Endodermal cell (in vitro differentiated cells): Measurements from ENCODE around the gene COL4A2. TPM values are rescaled to one million over a fixed set of nuclear protein-coding genes. Genes with fewer than 3 reads are reported as not detected.

Source experiments
- DNase-seq: peaks from one replicate; pipeline ENCODE4 v3.0.0-alpha.2; 2017
- H3K27ac ChIP-seq: 2 replicates; pipeline ENCODE4 v1.5.1; 2013; ENCODE audit warnings: mild to moderate bottlenecking, low read depth, low read length, moderate library complexity
- H3K27me3 ChIP-seq: 2 replicates; pipeline ENCODE4 v1.6.1; 2013; ENCODE audit warnings: mild to moderate bottlenecking, low read length, moderate library complexity; ENCODE audit not compliant: insufficient read depth, control insufficient read depth, poor library complexity, severe bottlenecking
- H3K36me3 ChIP-seq: 2 replicates; pipeline ENCODE4 v1.7.0; 2013; ENCODE audit warnings: mild to moderate bottlenecking, low read length, moderate library complexity; ENCODE audit not compliant: control insufficient read depth, insufficient read depth
- H3K4me1 ChIP-seq: one replicate; pipeline ENCODE4 v1.7.0; 2013; ENCODE audit warnings: low read length; ENCODE audit not compliant: control insufficient read depth, insufficient read depth
- H3K4me3 ChIP-seq: 2 replicates; pipeline ENCODE4 v1.5.1; 2013; ENCODE audit warnings: mild to moderate bottlenecking, low read length, moderate library complexity
- H3K9ac ChIP-seq: 2 replicates; pipeline ENCODE4 v1.6.1; 2013; ENCODE audit warnings: mild to moderate bottlenecking, low read length, moderate library complexity; ENCODE audit not compliant: poor library complexity, severe bottlenecking; ENCODE audit errors: extremely low read depth
- H3K9me3 ChIP-seq: 2 replicates; pipeline ENCODE4 v1.6.1; 2013; ENCODE audit warnings: mild to moderate bottlenecking, low read length, moderate library complexity; ENCODE audit not compliant: control insufficient read depth
- H3K27ac Mint-ChIP-seq: 2 replicates; pipeline ENCODE4 v1.8.0; 2020; ENCODE audit warnings: mixed read lengths
- H3K27me3 Mint-ChIP-seq: 2 replicates; pipeline ENCODE4 v1.8.0; 2021; ENCODE audit warnings: mild to moderate bottlenecking, mixed read lengths; ENCODE audit not compliant: insufficient read depth
- H3K36me3 Mint-ChIP-seq: 2 replicates; pipeline ENCODE4 v1.8.0; 2020; ENCODE audit warnings: low read depth, mixed read lengths
- H3K4me1 Mint-ChIP-seq: 2 replicates; pipeline ENCODE4 v1.8.0; 2020; ENCODE audit warnings: mixed read lengths
- H3K4me3 Mint-ChIP-seq: 2 replicates; pipeline ENCODE4 v1.8.0; 2020; ENCODE audit warnings: mild to moderate bottlenecking, moderate library complexity, mixed read lengths
- H3K9me3 Mint-ChIP-seq: 2 replicates; pipeline ENCODE4 v1.8.0; 2020; ENCODE audit warnings: mild to moderate bottlenecking, mixed read lengths
- CTCF ChIP-seq: fragments of 200-600 bp; sonication (generic); conservative IDR thresholded peaks from 2 replicates; pipeline ENCODE4 v1.5.0; 2021; ENCODE audit warnings: antibody characterized with exemption, mild to moderate bottlenecking
- WGBS, 2 experiments: methylation state at CpG; one replicate each; pipeline versions ENCODE4 v1.1.5 to v1.1.7; 2013; ENCODE audit warnings: missing lambda C conversion rate in 2 of 2, mixed read lengths in 1 of 2; ENCODE audit not compliant: insufficient coverage in 1 of 2, insufficient read length in 1 of 2; 5-methylcytosine and 5-hydroxymethylcytosine counted together
- total RNA-seq, 2 donors: library from RNA; stranded (reverse); fragmentation: NEBNext Ultra II Directional in 1 of 2; extraction: Animal tissue kit (Norgen Biotek cat#: 25700) in 1 of 2; gene quantifications; 2 replicates in 1 of 2; 3 replicates in 1 of 2; pipeline ENCODE4 v1.2.1, GENCODE V29; 2021

The COL4A2 gene
- total RNA-seq, 2 donors from 2014 or later: 388 to 398 TPM

GRCh38 chr13:110324026-110324749, 17.1 kb downstream of the COL4A2 start:
- H3K4me1 ChIP-seq: peaks cover 30% of the 10 kb centered on the region
- Mint-ChIP-seq H3K9me3 (no peaks in the 10 kb centered on the region), H3K4me1 (peaks cover 80% of the 10 kb centered on the region), H3K27ac (peak overlapping the region; percentile 74), H3K36me3 (peaks cover 50% of the 10 kb centered on the region), H3K27me3 (no peaks in the 10 kb centered on the region), H3K4me3 (no peak overlapping the region)
- no peaks in the 10 kb centered on the region for H3K9me3 ChIP-seq
- H3K9ac ChIP-seq: no peak overlapping the region
- 92 to 99% methylated on average over 10 of the region's 10 CpGs for WGBS, 2 experiments
- no peak for TF ChIP-seq CTCF
- no peak overlapping the region for H3K27ac ChIP-seq
- peaks cover 59% of the 10 kb centered on the region for H3K36me3 ChIP-seq
- H3K27me3 ChIP-seq: no peaks in the 10 kb centered on the region
- DNase-seq: no peak
- no peak overlapping the region for H3K4me3 ChIP-seq

- Mint-ChIP-seq H3K27ac (peak overlapping the region; percentile 98), H3K4me3 (peak overlapping the region; percentile 49), H3K27me3 (no peaks in the 10 kb centered on the region), H3K9me3 (no peaks in the 10 kb centered on the region), H3K36me3 (peaks cover 68% of the 10 kb centered on the region), H3K4me1 (peaks cover 82% of the 10 kb centered on the region)
- Histone ChIP-seq H3K4me3 (no peak overlapping the region), H3K9me3 (no peaks in the 10 kb centered on the region), H3K27me3 (no peaks in the 10 kb centered on the region), H3K9ac (no peak overlapping the region), H3K27ac (no peak overlapping the region), H3K36me3 (peaks cover 78% of the 10 kb centered on the region), H3K4me1 (peaks cover 23% of the 10 kb centered on the region)
- no peak for TF ChIP-seq CTCF
- 84 to 88% methylated on average over 12 of the region's 12 CpGs for WGBS, 2 experiments
- DNase-seq: peak; percentile 66
Observed at GRCh38 chr13:110326263-110326904, 19.3 kb downstream of the COL4A2 start.

GRCh38 chr13:110327051-110327721, 20.1 kb downstream of the COL4A2 start:
- no peaks in the 10 kb centered on the region for H3K27me3 ChIP-seq
- H3K36me3 ChIP-seq: peaks cover 78% of the 10 kb centered on the region
- H3K4me3 ChIP-seq: peak overlapping the region; percentile 19
- 40 to 51% methylated on average over 6 of the region's 7 CpGs for WGBS, 2 experiments
- H3K36me3 Mint-ChIP-seq: peaks cover 68% of the 10 kb centered on the region
- no peaks in the 10 kb centered on the region for H3K27me3 Mint-ChIP-seq
- H3K4me1 ChIP-seq: peaks cover 23% of the 10 kb centered on the region
- H3K27ac Mint-ChIP-seq: peak overlapping the region; percentile 98
- no peaks in the 10 kb centered on the region for H3K9me3 Mint-ChIP-seq
- H3K27ac ChIP-seq: no peak overlapping the region
- no peaks in the 10 kb centered on the region for H3K9me3 ChIP-seq
- peak overlapping the region; percentile 7 for H3K9ac ChIP-seq
- DNase-seq: peak; percentile 90
- H3K4me1 Mint-ChIP-seq: peaks cover 77% of the 10 kb centered on the region
- peak overlapping the region; percentile 49 for H3K4me3 Mint-ChIP-seq
- no peak for TF ChIP-seq CTCF
